WERI-Rb-1 (cell line): Measurements from ENCODE around the gene NKAIN2.

ENCODE experiments used
- DNase-seq: peaks from one replicate; pipeline ENCODE4 v3.0.0-alpha.2; 2020
- H3K27ac ChIP-seq: fragments of 250-450 bp; sonication (Bioruptor Pico); 2 replicates; pipeline ENCODE4 v1.5.1; 2020; ENCODE audit warnings: mild to moderate bottlenecking, moderate library complexity
- H3K27me3 ChIP-seq: fragments of 250-450 bp; sonication (Bioruptor Pico); 2 replicates; pipeline ENCODE4 v1.5.1; 2021; ENCODE audit warnings: mild to moderate bottlenecking, low read depth, moderate library complexity; ENCODE audit not compliant: insufficient read depth, severe bottlenecking
- H3K36me3 ChIP-seq: fragments of 250-450 bp; sonication (Bioruptor Pico); 2 replicates; pipeline ENCODE4 v1.5.1; 2020; ENCODE audit warnings: mild to moderate bottlenecking, moderate library complexity
- H3K4me3 ChIP-seq: 2 replicates; pipeline ENCODE4 v1.5.1; 2011; ENCODE audit warnings: low read depth, mild to moderate bottlenecking, control low read depth, low read length
- H3K9me3 ChIP-seq: fragments of 250-450 bp; sonication (Bioruptor Pico); 2 replicates; pipeline ENCODE4 v1.5.1; 2021; ENCODE audit warnings: mild to moderate bottlenecking, moderate library complexity; ENCODE audit not compliant: severe bottlenecking
- TF ChIP-seq, protein P1 (sequence below): IDR thresholded peaks from 2 replicates; pipeline ENCODE4 v1.5.1; 2011; ENCODE audit warnings: low read depth, mild to moderate bottlenecking, control low read depth, inconsistent platforms, low read length

Gene NKAIN2

DNA sequence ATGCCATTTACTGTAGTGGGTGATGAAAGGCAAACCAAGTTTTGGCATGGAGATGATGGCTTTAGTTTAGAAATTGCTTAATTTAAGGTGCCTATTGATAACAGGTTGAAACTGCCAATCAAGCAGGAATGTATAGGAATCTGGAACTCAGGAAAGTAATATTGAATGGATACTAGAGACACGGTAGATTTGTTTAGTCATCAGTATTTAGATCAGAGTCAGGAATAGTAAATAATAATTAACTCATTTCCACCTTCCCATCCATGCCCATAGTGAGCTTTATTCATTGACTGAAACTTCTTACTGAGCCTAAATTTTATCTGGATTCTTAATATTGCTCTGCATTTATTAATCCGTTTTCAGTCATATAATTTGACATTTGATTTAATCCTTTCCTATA is 500.3 kb downstream of the NKAIN2 start:
- Histone ChIP-seq H3K27ac (no peak overlapping the region), H3K27me3 (no peaks in the 10 kb centered on the region), H3K36me3 (no peaks in the 10 kb centered on the region), H3K9me3 (no peaks in the 10 kb centered on the region), H3K4me3 (no peak overlapping the region)
- no peak for DNase-seq
- TF ChIP-seq, protein P1, sequence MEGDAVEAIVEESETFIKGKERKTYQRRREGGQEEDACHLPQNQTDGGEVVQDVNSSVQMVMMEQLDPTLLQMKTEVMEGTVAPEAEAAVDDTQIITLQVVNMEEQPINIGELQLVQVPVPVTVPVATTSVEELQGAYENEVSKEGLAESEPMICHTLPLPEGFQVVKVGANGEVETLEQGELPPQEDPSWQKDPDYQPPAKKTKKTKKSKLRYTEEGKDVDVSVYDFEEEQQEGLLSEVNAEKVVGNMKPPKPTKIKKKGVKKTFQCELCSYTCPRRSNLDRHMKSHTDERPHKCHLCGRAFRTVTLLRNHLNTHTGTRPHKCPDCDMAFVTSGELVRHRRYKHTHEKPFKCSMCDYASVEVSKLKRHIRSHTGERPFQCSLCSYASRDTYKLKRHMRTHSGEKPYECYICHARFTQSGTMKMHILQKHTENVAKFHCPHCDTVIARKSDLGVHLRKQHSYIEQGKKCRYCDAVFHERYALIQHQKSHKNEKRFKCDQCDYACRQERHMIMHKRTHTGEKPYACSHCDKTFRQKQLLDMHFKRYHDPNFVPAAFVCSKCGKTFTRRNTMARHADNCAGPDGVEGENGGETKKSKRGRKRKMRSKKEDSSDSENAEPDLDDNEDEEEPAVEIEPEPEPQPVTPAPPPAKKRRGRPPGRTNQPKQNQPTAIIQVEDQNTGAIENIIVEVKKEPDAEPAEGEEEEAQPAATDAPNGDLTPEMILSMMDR, result no peak

DNA sequence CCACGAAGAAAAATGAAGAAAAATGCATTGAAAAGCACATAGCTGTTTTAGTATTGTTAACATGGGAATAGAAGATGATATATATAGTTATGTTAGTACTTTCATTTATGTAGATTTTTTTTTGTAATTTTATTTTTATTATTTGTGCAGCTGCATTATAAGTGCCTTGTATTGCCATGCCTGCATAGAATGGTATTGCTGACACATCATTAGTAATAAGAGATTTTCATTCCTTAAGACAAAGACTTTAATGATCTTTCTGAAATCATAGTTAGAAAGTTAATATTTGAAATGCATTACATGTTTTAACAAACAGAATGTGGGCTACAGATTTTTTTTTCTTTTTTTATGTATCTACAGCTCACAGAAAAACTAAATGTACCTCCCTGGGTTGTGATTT is 506.5 kb downstream of the NKAIN2 start:
- no peak overlapping the region for H3K27ac ChIP-seq
- H3K4me3 ChIP-seq, result no peak overlapping the region
- no peaks in the 10 kb centered on the region for H3K36me3 ChIP-seq
- H3K9me3 ChIP-seq, result no peaks in the 10 kb centered on the region
- DNase-seq, result no peak
- TF ChIP-seq, protein P1, result no peak
- H3K27me3 ChIP-seq, result no peaks in the 10 kb centered on the region

DNA sequence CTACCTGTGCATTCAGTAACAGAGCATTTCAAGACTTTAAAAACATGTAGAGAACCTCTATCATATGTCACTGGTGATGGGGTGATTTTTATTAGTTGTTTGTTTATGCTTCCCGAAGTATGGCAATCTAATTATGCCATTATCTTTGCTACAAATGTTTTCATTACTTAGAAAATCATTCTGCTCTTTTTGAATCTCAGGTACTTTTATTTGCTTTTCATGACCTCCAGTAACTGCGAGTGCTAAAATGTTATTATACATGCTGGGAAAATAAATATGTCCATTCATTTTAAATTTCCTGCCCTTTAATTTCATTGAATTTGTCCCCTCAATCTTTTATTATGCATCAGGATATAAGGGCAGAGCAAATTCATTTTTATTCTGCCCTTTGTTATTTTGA is 515.7 kb downstream of the NKAIN2 start:
- H3K27me3 ChIP-seq, result no peaks in the 10 kb centered on the region
- TF ChIP-seq, protein P1, result no peak
- H3K27ac ChIP-seq, result no peak overlapping the region
- no peaks in the 10 kb centered on the region for H3K36me3 ChIP-seq
- no peak overlapping the region for H3K4me3 ChIP-seq
- H3K9me3 ChIP-seq, result no peaks in the 10 kb centered on the region
- DNase-seq, result no peak

DNA sequence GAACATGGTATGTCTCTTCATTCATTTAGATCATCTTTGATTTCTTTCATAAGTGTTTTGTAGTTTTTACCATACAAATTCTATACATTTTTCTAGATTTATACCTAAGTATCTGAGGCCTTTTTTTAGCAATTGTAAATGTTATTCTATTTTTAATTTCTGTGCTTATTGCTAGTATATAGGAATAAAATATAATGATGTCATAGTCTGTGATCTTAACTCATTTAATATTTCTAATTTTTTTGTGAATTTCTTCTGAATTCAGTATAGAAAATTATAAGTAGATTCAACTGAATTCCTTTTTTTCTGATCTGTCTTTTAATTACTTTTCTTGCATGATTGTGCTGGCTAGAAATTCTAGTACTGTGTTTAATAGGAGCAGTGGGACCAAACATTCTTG is 520.6 kb downstream of the NKAIN2 start:
- TF ChIP-seq, protein P1, result no peak
- Histone ChIP-seq H3K36me3 (no peaks in the 10 kb centered on the region), H3K27ac (no peak overlapping the region), H3K27me3 (no peaks in the 10 kb centered on the region), H3K9me3 (no peaks in the 10 kb centered on the region), H3K4me3 (no peak overlapping the region)
- no peak for DNase-seq

DNA sequence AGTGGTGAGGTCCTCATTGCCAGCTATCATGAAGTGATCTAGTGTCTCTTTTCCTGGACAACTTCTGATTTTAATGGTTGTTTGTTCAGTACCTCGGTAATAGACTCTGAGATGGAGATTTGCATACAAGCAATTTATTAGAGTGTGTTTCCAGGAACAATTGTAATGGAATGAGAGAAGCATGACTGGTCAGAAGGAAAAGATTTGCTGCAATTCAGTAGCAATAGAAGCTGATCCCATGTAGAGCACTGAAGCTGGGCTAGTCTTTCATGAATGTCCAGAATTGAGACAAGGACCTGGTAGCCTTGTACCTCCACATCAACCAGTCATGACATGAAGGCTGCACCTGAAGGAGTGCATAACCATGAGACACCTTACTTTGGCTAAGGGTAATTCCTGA is 526.5 kb downstream of the NKAIN2 start:
- Histone ChIP-seq H3K27me3 (no peaks in the 10 kb centered on the region), H3K4me3 (no peak overlapping the region), H3K27ac (no peak overlapping the region), H3K9me3 (no peaks in the 10 kb centered on the region), H3K36me3 (no peaks in the 10 kb centered on the region)
- no peak for DNase-seq
- TF ChIP-seq, protein P1, result no peak

DNA sequence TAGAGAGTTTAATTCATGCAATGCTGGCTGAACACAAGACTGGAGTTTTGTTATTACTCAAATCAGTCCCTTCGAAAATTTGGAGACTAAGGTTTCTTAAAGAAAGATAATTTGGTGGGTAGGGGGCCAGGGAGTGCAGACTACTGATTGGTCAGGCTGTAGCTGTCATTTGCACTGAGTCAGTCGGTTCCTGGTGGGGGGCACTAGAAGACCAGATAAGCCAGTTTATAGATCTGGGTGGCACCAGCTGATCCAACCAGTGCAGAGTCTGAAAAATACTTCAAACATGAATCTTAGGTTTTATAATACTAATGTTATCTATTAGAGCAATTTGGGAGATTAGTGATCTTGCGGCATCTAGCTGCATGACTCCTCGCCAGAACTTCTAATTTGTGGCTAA is 530.7 kb downstream of the NKAIN2 start:
- H3K36me3 ChIP-seq, result no peaks in the 10 kb centered on the region
- no peaks in the 10 kb centered on the region for H3K9me3 ChIP-seq
- H3K27me3 ChIP-seq, result no peaks in the 10 kb centered on the region
- H3K4me3 ChIP-seq, result no peak overlapping the region
- H3K27ac ChIP-seq, result no peak overlapping the region
- TF ChIP-seq, protein P1, result no peak
- no peak for DNase-seq
